Activated CD4-positive, alpha-beta T cell treated with anti-CD3 and anti-CD28 coated beads, Interleukin-2, amount 50 U/mL, for 4 hours (primary cell): ENCODE measurements around the gene SRRM3.
"Not testable (repeated sequence)": the region's sequence is repeated elsewhere in the genome, so short reads cannot be mapped to it uniquely, and the experiment has no call there.

Experiments used
- DNase-seq, 2 experiments: peaks; one replicate each; pipeline ENCODE4 v3.0.0-alpha.2; 2020

The SRRM3 gene

DNA sequence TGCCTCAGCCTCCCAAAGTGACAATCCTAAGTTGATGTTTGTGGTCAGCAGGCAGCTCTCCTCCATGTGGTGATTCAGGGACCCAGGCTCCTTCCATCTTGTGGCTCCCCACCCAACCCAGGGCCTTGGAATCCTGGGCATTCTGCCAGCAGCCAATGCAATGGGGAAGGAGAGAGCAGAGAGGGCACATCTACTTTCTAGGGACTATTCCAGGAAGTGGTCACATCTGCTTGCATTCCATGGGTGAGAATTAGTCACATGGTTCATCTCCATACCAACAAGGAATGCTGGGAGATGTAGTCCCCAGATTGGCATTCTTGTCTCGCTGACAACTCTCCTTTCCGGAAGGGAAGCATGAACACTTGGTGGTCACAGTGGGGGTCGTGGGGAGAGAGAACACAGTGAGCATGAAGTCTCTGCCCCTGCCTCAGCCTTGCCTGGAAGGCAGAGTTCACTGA, 9.9 kb upstream of the SRRM3 start:
- DNase-seq = no peak

DNA sequence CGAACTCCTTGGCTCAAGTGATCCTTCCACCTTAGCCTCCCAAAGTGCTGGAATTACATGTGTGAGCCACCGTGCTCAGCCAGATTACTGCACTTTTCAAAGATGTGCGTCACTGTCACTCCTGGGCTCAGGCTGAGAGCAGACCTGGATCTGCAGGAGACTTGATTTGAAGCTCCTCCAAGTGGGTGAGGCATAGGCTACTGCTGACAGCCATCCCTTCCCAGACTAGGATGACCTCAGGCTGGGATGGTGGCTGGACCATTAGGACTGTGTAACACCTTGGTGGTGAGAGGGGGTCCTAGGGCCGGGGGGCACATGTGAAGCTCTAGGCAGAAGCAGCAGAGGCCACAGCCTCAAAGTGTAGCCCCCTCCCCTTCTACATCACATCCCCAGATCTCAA, 8.2 kb upstream of the SRRM3 start:
- no peak for DNase-seq

DNA sequence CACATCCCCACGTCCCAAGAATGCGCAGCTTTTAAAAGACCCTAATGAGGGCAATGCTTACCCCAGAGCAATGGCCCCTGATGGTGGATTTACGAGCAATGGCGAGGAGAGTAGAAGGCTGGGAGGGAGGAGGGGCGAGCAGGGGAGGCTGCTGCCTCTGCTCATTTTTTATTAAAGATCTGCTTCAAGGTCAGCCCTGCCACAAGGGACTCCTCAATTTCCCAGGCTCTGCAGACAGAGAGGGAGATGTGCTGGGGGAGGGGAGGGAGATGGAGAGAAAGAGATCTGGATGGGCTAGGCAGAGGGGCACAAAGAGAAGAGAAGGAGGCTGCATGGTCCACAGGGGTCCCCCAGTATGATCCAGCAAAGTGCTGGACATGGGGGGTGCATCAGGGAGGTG, 7.8 kb upstream of the SRRM3 start:
- no peak for DNase-seq

DNA sequence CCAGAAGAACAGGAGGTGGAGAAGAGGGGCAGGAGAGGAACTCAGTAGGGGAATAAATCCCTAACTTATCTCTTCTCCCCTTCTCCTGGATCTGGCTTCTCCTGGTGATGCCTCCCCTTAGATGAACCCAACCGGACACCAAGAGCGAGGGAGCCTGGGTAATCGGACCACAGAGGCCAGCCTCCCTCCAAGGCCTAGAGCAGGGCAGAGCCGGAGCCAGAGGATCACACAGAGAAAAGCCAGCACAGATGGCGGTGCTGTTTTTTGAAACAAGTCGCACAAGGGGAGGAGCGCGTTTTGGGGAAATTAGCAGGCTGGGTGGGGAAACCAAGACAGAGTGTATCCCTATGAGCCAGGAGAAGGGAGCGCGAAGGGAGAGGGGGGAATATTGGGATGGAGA, 4.9 kb upstream of the SRRM3 start:
- DNase-seq = no peak

DNA sequence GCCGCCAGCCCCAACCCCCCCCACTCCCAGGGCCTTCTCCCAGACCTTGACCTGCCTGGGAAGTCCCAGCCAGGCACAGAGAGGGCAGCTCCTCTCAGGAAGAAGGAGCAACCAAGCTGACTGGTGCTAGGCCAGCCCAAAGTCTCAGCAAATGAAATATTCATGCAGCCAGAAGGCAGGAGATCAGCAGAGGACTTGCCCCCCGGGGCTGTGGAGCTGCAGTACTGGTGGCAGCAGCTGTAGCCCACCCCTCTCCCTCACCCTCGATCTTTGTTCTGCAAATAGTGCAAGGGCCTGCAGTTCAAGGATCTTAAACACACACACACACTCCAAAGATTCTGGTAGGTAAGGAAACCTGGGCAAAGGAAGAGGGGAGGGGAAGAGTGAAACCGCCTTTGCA, 3.5 kb upstream of the SRRM3 start:
- DNase-seq = no peak

DNA sequence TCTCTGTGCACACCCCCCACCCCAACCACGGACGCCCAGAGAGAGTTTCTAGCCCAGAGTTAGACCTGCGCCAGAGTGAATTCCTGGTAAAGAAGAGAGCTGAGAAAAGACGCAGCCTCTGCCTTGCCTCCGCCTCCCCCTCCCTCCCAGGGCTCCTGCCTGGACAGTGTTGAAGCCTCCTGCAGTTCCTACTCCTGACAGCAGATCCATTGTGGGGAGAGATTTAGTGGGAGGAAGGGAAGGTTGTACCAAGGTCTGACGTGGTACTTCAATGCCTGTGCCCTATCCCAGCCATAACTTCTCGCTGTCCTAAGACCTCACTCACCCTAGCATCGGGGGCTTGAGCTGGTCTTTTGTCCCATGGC, 952 bp downstream of the SRRM3 start:
- no peak for DNase-seq

DNA sequence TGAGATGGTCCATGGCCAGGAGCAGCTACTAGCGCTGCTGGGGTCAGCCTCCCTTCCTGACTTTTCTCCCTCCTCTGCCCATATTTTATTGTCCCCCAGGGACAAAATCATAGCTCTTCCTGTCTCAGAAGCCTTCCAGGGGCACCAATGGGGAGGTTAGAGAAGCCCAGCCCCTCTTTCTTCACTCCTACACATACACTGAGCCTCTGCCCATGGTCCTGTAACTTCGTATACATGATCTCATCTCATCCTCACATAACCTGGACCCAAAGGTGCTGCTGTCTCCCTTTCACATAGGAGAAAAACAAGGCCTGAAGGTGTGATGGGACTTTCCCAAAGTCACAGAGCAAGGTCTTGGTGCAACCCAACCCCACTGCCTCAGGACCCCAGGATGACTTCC, 2.5 kb downstream of the SRRM3 start:
- no peak for DNase-seq

DNA sequence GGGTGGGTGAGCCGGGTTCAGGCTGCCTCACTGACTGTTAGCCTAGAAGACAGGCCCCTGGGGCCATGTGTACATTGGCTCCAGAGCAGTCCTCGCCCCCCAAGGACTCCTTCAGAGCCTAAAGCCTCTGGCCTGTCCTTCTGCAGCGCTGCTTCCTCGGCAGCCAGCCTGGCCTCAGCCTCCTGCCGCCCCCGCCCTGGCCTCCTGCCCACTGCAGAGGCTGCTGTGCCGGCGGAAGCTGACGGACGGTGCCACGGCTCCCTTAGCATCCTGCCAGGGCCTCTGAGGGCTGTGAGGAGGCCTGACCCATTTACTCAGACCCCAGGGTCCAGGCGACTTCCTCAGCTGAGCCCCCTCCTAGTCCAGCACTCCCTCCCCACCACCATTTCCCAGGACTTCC, 4.9 kb downstream of the SRRM3 start:
- no peak for DNase-seq

DNA sequence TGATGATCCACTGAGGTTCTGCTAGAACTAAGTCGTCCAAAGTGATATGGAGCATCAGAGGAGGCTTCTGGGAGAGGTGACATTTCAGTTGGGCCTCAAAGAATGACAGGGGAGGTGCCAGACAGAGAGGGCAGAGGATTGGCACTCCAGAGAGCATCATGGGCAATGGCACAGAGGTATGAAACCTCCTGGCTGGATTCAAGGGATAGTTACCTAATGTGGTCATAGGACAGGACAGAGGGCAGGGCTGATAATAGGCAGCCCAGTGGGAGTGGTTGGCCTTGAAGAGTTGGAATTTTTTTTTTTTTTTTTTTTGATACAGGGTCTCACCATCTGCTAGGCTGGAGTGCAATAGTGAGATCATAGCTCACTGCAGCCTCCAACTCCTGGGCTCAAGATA, 7.6 kb downstream of the SRRM3 start:
- no peak for DNase-seq

DNA sequence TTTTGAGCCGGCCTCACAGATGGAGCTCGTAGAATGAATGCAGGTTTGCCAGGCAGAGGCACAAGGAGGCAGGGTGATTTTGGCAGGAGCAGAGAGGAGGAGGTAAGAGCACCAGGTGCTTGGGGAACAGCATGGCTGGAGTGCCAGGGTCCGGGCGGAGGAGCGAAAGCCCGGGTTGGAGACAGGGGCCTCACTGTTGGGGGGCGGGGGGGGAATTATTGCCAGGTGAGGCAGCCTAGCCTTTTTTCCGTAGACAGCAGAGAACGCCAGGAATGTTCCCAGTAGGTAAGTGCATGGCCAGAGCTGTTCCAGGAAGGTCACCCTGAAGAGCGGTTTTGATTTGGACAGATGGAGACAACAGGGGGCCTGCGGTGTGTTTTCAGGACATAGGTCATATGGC, 9.5 kb downstream of the SRRM3 start:
- DNase-seq = no peak

DNA sequence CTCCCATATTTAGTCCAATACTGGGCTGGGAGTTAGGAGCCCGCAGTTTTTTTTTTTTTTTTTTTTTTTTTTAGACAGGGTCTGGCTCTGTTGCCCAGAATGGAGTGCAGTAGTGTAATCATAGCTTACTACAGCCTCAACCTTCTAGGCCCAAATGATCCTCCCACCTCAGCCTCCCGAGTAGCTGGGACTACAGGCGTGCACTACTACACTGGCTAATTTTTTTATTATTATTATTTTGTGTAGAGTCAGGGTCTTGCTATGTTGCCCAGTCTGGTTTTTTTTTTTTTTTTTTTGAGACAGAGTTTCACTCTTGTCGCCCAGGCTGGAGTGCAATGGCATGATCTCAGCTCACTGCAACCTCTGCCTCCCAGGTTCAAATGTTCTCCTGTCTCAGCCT, 13.7 kb downstream of the SRRM3 start:
- not testable (repeated sequence) for DNase-seq

DNA sequence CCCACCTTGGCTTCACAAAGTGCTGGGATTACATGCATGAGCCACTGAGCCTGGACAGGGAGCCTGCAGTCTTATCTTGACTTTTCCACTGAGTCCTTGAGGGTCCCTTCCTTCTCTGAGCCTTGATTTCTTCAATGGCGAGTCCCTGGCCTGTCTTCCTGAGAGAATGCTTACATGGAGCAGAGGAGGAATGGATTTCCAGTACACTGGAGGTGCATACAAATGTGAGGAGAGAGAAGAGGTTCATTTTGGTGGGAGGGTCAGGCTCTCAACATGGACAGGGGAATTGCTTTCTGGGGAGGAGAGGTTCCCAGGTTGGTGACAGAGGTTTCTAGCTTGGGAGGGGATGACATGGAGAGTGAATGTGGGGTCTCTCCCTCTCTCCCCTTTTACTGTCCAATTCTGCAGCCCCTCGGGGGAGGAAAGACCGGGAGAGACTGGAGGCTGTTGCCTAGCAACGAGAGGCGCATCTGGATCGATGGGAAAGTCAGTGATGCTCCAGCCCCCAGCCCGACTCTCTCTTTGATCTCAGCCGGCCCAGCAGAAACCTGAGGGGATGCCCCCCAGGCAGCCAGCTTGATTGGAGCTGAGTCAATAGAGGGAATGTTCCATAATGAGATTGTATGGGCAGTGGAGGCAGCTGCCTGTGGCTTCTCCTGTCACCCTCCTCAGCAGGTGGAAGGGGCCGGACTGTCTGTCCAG, 14.8 kb downstream of the SRRM3 start:
- no peak for DNase-seq

DNA sequence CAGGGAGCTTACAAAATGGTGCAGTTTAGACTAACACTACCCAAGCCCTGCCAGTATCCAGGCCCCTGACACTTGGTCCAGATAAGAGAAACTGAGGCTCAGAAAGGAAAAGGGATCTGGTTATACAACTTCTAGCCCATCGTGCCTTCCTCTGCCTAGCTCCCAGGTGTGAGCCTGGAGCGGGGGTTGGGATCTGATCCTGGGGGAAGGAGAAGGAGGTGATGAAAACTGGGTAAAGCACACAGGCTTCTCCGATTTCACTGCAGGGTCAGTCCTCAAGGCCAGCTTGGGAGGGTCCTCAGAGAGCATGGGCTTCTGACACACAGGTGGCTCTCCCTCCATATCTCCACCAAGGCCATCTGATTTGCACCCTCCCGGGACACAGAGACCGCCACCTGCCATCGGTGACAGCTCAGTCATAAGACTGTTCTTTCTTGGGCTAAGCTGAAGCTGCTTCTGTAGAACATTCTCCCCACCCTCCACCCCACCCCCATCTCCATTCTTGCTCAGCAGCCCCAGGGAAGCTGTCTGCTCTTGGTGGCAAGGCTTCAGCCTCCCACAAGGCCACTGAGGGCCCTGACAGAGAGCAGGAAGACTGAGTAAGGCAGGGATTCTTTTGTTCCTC, 16.4 kb downstream of the SRRM3 start:
- no peak for DNase-seq

DNA sequence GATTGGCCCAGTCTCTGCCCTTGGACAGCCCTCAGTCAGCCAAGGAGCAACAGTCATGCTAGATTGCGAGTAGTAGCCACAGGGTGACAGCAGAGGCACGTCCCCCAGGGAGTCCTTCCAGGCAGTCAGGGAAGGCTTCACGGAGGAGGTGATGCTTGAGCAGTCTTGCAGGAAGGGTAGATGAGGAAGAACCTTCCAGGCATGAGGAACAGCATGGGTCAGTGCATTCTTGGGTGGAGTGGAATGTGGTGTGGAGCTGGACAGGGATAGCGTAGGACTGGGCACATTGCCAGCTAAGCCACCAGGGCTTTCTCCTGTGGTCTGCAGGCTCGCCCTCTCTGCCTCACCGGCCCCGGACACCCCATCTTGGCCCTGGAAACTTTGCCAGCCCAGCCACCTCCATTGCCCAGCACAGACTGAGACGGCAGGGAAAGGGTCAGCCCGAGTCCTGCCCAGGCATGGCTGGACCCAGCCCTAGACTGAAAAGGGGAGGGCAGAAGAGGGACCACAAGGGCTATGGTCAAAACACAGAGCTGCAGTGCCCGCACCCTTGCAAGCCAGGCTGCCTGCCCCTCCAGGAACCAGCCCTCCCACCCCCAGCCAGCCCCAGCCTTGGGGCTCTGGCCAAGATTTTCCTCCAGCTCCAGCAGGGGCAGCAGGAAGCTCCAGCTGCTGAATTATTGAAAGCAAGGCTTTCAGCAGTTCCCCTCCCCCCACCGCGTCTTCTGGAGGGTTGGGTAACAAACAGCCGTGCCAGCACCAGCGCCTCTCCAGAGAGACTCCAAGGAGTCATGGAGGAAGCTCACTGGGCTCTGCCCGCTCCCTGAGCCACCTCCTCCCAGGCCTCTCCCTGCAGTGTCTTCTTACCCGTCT, 18.7 kb downstream of the SRRM3 start:
- no peak for DNase-seq

DNA sequence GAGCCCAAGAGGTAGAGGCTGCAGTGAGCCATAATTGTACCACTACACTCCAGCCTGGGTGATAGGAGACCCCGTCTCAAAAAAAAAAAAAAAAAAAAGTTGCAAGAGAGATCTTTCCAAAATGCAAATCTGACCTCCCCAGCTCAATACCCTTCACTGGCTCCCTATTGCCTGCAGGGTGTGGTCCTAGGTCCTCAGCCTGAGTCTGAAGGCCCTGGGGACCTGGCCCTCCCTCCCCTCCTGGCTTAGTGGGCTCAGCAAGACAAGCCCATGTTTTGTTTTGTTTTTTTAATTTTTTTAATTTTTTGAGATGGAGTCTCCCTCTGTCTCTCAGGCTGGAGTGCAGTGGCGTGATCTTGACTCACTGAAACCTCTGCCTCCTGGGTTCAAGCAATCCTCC, 20.6 kb downstream of the SRRM3 start:
- no peak for DNase-seq

DNA sequence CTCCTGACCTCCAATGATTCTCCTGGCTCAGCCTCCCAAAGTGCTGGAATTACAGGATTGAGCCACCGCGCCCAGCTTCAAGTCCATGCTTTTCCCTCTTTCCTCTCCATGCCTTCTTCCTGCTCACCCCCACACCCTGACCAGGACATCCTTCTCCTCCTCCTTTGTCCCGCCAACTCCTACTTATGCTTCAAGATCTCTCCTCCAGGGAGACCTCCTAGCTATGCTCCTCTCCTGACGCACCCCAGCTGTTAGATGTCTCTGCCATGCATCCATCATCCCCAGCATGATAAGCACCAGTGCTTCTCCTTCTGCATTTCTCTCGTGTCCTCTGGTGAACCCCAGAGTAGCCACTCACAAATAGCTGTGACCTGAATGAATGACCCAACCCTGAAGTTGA, 21.1 kb downstream of the SRRM3 start:
- DNase-seq = no peak

DNA sequence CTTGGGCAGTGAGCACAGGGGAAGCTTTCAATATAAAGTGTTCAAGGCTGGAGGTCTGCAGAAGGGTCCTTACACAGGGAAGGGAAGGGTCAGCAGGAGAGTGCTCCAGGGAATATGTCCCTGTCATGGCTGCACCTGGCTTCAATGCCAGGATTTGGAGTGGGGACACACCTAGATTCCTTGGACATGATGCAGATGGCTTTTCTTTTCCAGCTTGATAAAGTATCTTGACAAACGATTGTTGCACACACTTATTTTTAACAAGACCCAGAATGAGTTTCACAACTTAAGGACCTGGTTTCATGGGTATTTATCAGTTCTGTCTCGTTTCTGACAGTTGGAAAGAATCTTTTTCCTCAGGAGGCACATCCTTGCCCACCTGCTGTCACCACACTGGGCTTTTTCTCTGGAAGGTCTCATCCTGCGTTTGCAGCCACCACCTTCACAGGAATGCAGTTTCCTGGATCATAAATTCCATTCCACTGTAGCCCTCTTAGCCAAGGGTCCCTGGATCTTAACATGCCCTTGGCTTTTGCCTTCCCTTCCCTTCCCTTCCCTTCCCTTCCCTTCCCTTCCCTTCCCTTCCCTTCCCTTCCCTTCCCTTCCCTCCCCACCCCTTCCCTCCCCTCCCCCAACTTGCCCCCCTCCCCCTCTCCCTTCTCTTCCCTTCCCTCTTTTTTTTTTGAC, 21.7 kb downstream of the SRRM3 start:
- DNase-seq = no peak

DNA sequence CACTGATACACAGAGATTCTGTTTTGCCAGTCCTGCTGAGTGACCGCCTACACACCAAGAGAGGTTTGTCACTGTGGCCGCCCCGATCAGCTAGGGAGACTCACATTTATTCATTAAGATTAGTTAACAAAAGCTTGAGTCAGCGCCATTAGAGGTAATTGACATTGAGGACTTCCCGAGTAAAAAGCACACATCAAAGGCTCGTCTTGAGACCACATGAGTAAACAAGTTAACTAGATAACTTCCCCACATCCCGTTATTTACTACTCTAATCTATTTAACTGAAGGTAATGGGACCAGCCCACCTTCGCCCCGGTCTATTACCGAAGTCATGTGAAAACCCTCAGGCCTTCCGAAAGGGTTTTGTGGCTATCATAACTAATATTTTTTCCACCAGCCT, 23.0 kb downstream of the SRRM3 start:
- DNase-seq = no peak

DNA sequence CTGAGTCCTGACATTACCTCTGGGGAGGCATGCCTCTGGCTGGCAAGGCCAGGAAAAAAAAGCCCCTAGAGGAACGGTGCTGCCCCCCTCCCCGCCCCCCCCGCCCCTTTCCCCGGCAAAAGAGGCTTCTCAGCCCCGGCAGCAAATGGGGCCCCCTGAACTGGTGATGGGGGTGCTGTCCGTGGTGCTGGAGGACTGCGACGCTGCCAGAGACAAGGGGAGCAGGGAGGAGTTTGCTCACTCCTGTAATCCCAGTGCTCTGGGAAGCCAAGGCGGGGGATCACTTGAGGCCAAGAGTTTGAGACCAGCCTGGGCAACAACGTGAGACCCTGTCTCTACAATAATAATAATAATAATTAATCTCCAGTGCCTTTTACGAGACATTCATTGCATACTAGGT, 23.7 kb downstream of the SRRM3 start:
- no peak for DNase-seq

DNA sequence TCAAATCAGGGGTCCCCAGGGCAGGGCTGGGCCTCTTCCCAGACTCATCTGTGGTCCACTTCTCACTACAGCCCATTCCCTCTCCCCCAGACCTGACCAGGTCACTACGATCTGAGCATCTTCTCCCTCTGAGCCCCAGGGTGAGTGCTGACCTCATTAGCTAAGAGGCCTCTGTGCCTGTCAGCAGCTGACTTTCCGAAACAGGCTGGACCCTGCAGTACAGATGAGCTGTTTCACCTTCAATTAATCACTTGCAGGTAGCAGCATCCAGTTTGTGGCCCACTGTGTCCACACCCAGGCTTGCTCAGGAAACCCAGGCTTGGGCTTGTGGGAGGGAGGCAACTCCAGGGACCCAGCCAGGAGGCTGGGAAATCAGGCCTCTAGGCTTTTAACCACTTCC, 24.3 kb downstream of the SRRM3 start:
- DNase-seq = no peak

DNA sequence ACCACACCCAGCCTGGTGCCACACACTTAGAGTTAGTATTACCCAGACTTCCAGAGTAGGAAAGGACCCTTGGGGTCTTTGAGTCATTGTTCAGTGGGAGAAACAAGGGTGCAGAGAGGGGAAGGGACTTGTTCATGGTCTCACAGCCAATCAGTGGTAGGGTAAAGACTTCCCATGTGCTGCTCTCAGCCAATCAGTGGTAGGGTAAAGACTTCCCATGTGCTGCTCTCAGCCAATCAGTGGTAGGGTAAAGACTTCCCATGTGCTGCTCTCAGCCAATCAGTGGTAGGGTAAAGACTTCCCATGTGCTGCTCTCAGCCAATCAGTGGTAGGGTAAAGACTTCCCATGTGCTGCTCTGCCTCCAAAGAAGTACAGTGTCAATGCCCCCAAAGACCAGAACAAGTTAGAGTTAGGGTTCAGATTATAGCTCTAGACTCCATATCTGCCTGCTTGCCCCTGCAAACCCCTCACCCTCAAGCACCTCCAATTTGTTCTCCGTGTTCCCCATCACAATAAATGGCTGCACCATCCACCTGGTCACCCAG, 25.3 kb downstream of the SRRM3 start:
- not testable (repeated sequence) for DNase-seq

DNA sequence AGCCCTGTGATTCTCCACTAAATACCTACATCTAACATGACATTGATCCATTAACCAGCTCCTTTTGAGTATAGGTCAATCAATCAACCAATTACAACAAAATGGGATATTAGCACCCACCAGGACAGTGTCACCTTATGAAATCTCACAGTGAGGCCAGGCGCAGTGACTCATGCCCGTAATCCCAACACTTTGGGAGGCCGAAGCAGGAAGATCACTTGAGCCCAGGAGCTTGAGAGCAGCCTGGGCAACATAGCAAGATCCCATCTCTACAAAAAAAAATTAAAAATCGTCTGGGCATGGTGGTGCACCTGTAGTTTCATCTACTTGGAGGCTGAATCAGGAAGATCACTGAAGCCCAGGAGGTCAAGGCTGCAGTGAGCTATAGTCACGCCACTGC, 28.5 kb downstream of the SRRM3 start:
- no peak for DNase-seq

DNA sequence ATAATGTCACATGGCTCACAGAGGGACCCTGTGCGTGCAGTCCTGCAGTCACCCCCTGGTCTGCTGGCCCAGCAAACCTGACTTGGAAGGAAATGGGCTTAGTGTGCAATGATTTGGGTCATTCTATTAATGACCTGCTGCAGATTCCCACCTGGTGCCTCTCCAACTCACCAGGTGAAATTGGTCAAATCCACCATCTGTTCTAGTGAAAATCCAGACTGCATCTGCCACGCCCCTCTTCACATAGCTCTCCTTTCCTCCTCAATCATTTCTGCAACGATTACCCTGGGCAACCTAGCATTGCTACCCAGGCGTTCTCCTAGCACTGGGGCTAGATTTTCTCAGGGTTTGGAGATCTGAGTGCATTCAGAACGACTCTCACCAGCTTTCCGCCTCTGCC, 29.4 kb downstream of the SRRM3 start:
- DNase-seq = no peak
